PFSK-1 (cell line): ENCODE data around the gene TLE3.

Experiments
- FOXP2 ChIP-seq: optimal IDR thresholded peaks from 2 replicates; pipeline ENCODE3; 2011; ENCODE audit warnings: borderline replicate concordance, control low read depth, inconsistent platforms; ENCODE audit not compliant: insufficient read depth; ENCODE audit errors: extremely low read length, extremely low read depth
- POLR2AphosphoS5 ChIP-seq: IDR thresholded peaks from 2 replicates; pipeline ENCODE4 v1.6.1; 2012; ENCODE audit warnings: low read depth, mild to moderate bottlenecking, control low read depth, low read length, moderate library complexity
- REST ChIP-seq, 2 experiments: IDR thresholded peaks; 2 replicates each; pipeline versions ENCODE4 v1.6.1 to v1.8.0; 2011 to 2012; ENCODE audit warnings: low read depth in 2 of 2, low read length in 2 of 2, control low read depth in 1 of 2, inconsistent platforms in 1 of 2, mild to moderate bottlenecking in 1 of 2, moderate library complexity in 1 of 2; ENCODE audit not compliant: insufficient read depth in 1 of 2
- SIN3A ChIP-seq: IDR thresholded peaks from 2 replicates; pipeline ENCODE4 v1.6.1; 2012; ENCODE audit warnings: mild to moderate bottlenecking, low read length, moderate library complexity, borderline replicate concordance; ENCODE audit not compliant: insufficient read depth
- TAF1 ChIP-seq: IDR thresholded peaks from 2 replicates; pipeline ENCODE4 v1.6.1; 2012; ENCODE audit warnings: low read length, control low read depth, borderline replicate concordance; ENCODE audit not compliant: insufficient read depth

The TLE3 gene

DNA sequence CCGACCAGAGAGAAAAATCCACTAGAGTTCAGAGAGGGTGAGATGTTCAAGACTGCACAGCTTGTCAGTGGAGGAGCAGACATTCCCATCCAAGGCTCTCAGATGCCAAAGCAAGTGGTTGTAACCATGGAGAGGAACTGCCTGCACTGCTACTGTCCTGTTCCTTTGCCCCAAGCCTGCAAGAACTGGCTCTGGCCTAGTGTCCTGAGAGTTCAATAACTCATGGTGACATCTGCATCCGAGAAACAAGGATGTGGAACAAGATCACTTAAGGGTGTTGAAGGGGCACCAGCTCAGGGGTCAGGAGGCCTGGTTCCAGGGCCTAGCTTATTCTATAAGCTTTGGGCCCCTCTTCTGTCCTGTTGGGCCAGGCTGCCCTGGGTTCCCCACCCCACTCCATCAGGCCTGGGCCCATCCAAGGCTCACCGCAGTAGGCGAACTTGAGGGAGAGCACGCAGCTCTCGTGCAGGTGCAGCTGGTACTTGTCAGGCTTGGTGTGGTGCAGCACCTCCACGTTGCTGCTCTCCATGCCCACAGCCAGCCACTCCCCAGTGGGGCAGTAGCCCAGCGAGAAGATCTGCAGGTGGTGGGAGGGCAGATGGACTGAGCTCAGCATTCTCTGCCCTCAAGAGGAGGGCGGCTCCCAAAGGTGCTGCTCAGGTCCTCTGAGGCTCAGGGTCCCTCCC is 45.6 kb downstream of the TLE3 start:
- TF ChIP-seq REST (IDR thresholded peaks at IDR 0.05; ENCODE audit: insufficient read depth in 1 of 2, low read depth in 2 of 2, low read length in 2 of 2): no peak
- no peak for TF ChIP-seq FOXP2

GRCh38 chr15:70050970-70051369 is 46.7 kb downstream of the TLE3 start:
- TF ChIP-seq POLR2AphosphoS5 (no peak), TAF1 (no peak), SIN3A (no peak), REST (IDR thresholded peaks at IDR 0.05; ENCODE audit: insufficient read depth in 1 of 2, low read depth in 2 of 2, low read length in 2 of 2) (no peak), FOXP2 (no peak)

DNA sequence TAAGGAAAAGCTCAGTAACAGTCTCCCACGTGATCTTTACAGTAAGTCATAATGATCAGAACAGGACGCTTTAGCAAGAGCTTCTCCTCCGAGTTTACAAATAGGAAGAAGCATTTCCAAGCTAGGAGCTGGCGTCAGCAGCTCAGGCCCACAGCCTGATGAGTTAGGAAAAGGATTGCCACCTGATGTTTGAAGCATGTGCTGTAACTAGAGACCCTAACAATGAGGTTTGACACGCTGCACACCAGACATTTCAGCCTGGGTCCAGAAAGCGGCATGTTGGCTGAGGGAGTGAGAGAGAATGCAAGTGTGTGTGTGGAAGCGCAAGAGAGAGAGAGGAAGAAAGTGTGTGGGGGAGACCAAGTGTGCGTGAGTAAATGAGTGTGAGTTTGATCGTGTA is 47.3 kb downstream of the TLE3 start:
- no peak for TF ChIP-seq FOXP2
- TF ChIP-seq SIN3A: no peak
- no peak for TF ChIP-seq TAF1
- TF ChIP-seq POLR2AphosphoS5: no peak
- no peak for TF ChIP-seq REST (IDR thresholded peaks at IDR 0.05; ENCODE audit: insufficient read depth in 1 of 2, low read depth in 2 of 2, low read length in 2 of 2)

- TF ChIP-seq FOXP2: no peak
- no peak for TF ChIP-seq TAF1
- no peak for TF ChIP-seq POLR2AphosphoS5
- TF ChIP-seq REST (IDR thresholded peaks at IDR 0.05; ENCODE audit: insufficient read depth in 1 of 2, low read depth in 2 of 2, low read length in 2 of 2): no peak
- TF ChIP-seq SIN3A: no peak
Measured at GRCh38 chr15:70049701-70050301, 47.9 kb downstream of the TLE3 start.
